ENCODE data around the gene TMED6. TPM values are rescaled to one million over a fixed set of nuclear protein-coding genes. Genes with fewer than 3 reads are reported as not detected.

Gene TMED6
- total RNA-seq, 1 experiment from 2014 or later = 0.72 TPM

- Mint-ChIP-seq H3K27ac (peak overlapping the region; percentile 70), H3K27me3 (ENCODE audit: low read depth) (no peaks in the 10 kb centered on the region), H3K36me3 (peaks cover 57% of the 10 kb centered on the region), H3K9me3 (no peaks in the 10 kb centered on the region), H3K4me3 (no peak overlapping the region), H3K4me1 (peaks cover 22% of the 10 kb centered on the region)
- TF ChIP-seq GABPB1 (CRISPR knock-in tag; IDR thresholded peaks at IDR 0.05) = peak; percentile 56; the same call in 1 of the 2 replicates
- no peak for TF ChIP-seq ATF6 (CRISPR knock-in tag; IDR thresholded peaks at IDR 0.05)
- no peak for TF ChIP-seq ZMAT4 (CRISPR knock-in tag; IDR thresholded peaks at IDR 0.05)
- TF ChIP-seq ZSCAN18 (CRISPR knock-in tag; IDR thresholded peaks at IDR 0.05) = no peak
- no peak for TF ChIP-seq TP53 (CRISPR knock-in tag; IDR thresholded peaks at IDR 0.05)
- TF ChIP-seq ZNF138 (CRISPR knock-in tag; conservative IDR thresholded peaks at IDR 0.05) = no peak
- TF ChIP-seq ZNF423 (CRISPR knock-in tag; IDR thresholded peaks at IDR 0.05) = no peak
- no peak for TF ChIP-seq PREB (CRISPR knock-in tag; IDR thresholded peaks at IDR 0.05; ENCODE audit: borderline replicate concordance)
- ATAC-seq (no peak), DNase-seq (ENCODE audit: low spot score) (no peak)
- CTCF ChIA-PET = interaction anchor here (0.6 to 1.6 kb wide), 3 partner anchors 14 to 176 kb away, joined by 3 to 5 read pairs (median 3); no protein-coding TSS in a partner anchor
- POLR2A ChIA-PET = interaction anchor here (0.6 kb wide), 2 partner anchors 40 to 964 kb away, joined by 4 read pairs; no protein-coding TSS in a partner anchor
Observed at GRCh38 chr16:69326172-69326873, 25.3 kb downstream of the TMED6 start.

GRCh38 chr16:69325784-69326171 lies 25.8 kb downstream of the TMED6 start:
- Mint-ChIP-seq H3K36me3 (peaks cover 61% of the 10 kb centered on the region), H3K27ac (peak overlapping the region; percentile 53; the same call in 1 of the 2 replicates)
- POLR2A ChIA-PET = interaction anchor here (0.6 to 0.7 kb wide), 2 partner anchors 40 to 195 kb away, joined by 3 to 4 read pairs; no protein-coding TSS in a partner anchor
- TF ChIP-seq ZNF532 (CRISPR knock-in tag; IDR thresholded peaks at IDR 0.05; ENCODE audit: borderline replicate concordance) (no peak), TCF7 (CRISPR knock-in tag; IDR thresholded peaks at IDR 0.05; ENCODE audit: low read depth) (no peak), USF2 (CRISPR knock-in tag; IDR thresholded peaks at IDR 0.05) (no peak), GABPB1 (CRISPR knock-in tag; IDR thresholded peaks at IDR 0.05) (no peak), ZBTB43 (CRISPR knock-in tag; IDR thresholded peaks at IDR 0.05) (no peak), GRHL2 (CRISPR knock-in tag; IDR thresholded peaks at IDR 0.05; ENCODE audit: insufficient replicate concordance, severe bottlenecking) (no peak), GTF2I (CRISPR knock-in tag; conservative IDR thresholded peaks at IDR 0.05) (no peak), NFYB (CRISPR knock-in tag; conservative IDR thresholded peaks at IDR 0.05; ENCODE audit: low read depth) (no peak), PREB (CRISPR knock-in tag; IDR thresholded peaks at IDR 0.05; ENCODE audit: borderline replicate concordance) (no peak), ATF1 (CRISPR knock-in tag; IDR thresholded peaks at IDR 0.05) (no peak), E2F1 (CRISPR knock-in tag; IDR thresholded peaks at IDR 0.05) (no peak), SP1 (CRISPR knock-in tag; conservative IDR thresholded peaks at IDR 0.05) (no peak)

More at GRCh38 chr16:69325784-69326171, 25.8 kb downstream of the TMED6 start:
- Mint-ChIP-seq H3K9me3 (no peaks in the 10 kb centered on the region), H3K4me1 (peaks cover 22% of the 10 kb centered on the region), H3K4me3 (no peak overlapping the region), H3K27me3 (ENCODE audit: low read depth) (no peaks in the 10 kb centered on the region)
- ATAC-seq = no peak
- CTCF ChIA-PET = interaction anchor here (0.7 to 1.6 kb wide), 2 partner anchors 14 to 176 kb away, joined by 3 to 5 read pairs; no protein-coding TSS in a partner anchor
- no peak for DNase-seq (ENCODE audit: low spot score)

All from WTC11 (cell line).